Activated gamma-delta T cell (primary cell): ENCODE data around the gene FOXA2.
"Not testable (repeated sequence)": the region's sequence is repeated elsewhere in the genome, so short reads cannot be mapped to it uniquely, and the experiment has no call there.

Experiments used
- DNase-seq: peaks from one replicate; lab custom pipeline; 2025; lab: John Stamatoyannopoulos, UW
- total RNA-seq, 2 donors: gene quantifications; one replicate each; lab custom pipeline; 2026; lab: John Stamatoyannopoulos, UW

Gene FOXA2
- 0 reads per million in 2 donors for total RNA-seq

GRCh38 chr20:22584522-22584921 is at the start of gene FOXA2:
TSS of gene FOXA2 (minus strand) at chr20:22584572. CDS start at chr20:22584278, 294 bp downstream.
- no peak for DNase-seq

DNA sequence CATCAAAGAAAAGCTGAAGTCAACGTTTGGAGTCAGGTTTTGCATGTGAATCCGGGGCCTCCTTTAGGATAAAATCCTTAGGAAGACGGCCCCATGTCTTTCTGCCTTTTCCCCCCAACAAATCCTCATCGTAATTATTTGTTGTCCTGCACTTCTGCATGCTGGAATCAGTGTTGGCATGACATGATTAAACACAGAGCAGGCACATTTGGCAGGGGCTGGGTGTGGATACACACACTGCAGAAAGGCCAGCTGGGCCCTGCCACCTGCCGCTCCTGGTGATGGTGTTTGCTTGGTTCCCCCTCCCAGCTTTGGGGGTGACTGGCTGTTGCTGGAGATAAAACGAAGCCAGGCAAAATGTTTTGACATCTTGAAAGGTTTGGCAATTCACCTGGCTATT is 46.3 kb upstream of the FOXA2 start:
- no peak for DNase-seq

GRCh38 chr20:22629927-22630326 is 45.6 kb upstream of the FOXA2 start:
- no peak for DNase-seq

DNA sequence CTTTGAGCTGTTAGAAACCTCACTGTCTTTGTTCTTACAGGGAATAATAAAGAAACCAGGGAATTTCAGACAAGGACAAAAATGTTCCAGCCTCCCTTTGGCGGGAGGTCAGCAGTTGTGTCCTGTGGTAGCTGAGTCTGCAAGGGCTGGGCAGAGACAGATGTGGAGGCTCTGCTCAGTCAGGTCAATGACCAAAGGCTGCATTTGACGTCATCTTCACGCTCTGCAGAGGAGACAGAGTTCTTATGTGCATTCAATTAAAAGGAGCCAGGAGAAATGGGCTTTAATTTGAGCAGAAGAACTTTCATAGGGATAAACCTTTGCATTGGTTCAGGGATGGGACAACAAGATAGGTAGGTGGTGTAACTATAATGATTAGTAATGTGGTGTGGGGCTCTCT is 45.1 kb upstream of the FOXA2 start:
- DNase-seq = no peak

DNA sequence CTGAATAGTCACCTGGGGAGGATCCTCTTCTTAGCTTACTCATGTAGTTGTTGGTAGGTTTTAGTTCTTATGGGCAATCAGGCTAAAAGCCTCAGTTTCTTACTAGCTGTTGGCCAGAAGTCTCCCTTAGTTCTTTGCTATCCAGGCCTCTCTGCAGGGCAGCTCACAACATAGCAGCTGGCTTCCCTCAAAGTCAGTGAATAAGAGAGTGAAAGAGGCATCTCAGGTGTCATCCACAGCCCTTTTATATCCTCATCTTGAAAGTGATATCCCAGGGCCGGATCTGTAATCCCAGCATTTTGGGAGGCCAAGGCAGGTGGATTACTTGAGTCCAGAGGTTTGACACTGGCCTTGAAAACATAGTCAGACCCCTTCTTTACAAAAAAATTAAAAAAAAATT is 42.1 kb upstream of the FOXA2 start:
- DNase-seq = no peak

DNA sequence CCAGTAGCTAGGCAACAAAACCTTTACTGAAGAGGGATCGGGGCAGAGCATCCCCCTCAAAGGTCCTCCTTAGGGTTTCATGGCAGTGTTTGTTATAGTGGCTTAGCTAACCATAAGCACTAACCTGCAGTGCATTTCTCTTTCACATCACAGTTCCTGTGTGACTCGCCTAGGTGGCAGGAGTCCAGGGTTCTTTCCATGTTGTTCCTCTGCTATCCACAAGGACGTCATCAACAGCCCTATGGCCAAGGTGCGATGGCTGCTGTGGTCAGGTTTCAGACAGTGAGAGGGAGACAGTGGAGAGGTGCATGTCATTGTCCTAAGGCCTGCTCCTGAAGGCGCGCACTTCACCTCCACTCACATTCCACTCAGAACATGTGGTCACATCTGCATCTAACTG is 38.8 kb upstream of the FOXA2 start:
- DNase-seq = no peak

DNA sequence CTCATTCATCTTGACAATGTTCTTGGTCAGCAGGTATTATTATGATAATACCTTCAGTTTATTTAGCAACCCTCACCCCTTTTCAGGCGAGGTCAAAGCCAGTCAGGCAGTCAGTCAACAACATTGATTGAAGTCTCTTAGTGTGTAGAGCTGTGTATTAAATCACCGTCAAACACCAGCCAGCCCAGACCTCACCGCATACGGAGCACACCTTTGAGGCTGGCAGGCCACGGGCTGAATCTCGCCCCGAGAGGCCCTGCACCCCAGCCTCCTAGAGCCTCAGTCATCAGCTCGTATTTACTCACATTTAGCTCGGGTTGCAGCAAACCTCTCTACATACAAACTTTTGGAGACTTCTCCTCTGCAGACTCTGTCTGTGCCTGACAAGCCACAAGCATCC is 36.0 kb upstream of the FOXA2 start:
- no peak for DNase-seq

DNA sequence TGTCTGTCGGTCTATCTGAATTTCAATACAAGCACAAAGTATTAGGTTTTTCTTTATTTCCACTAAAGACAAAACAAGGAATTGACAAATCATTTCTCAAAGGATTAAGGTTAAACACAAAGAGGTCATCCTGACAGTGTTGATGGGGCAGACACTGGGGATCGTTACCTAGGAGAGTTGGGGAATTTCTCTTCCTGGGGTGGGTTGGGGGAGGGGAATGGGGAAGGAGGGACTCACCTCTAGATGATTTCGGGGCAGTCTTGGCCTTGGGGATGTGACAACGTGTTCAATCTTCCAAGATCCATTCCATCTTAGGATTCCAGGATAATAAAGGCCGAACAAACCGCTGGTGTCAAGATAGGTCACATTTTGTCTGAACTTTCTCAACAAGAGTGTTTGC is 35.4 kb upstream of the FOXA2 start:
- DNase-seq = no peak

- DNase-seq = no peak
Measured at GRCh38 chr20:22619272-22619671, 34.9 kb upstream of the FOXA2 start.

GRCh38 chr20:22617160-22617559 is 32.8 kb upstream of the FOXA2 start:
- no peak for DNase-seq

- no peak for DNase-seq
Measured at GRCh38 chr20:22616551-22616950, 32.2 kb upstream of the FOXA2 start.

- DNase-seq = no peak
Measured at GRCh38 chr20:22615425-22615824, 31.1 kb upstream of the FOXA2 start.

GRCh38 chr20:22611636-22612035 is 27.3 kb upstream of the FOXA2 start:
- no peak for DNase-seq

DNA sequence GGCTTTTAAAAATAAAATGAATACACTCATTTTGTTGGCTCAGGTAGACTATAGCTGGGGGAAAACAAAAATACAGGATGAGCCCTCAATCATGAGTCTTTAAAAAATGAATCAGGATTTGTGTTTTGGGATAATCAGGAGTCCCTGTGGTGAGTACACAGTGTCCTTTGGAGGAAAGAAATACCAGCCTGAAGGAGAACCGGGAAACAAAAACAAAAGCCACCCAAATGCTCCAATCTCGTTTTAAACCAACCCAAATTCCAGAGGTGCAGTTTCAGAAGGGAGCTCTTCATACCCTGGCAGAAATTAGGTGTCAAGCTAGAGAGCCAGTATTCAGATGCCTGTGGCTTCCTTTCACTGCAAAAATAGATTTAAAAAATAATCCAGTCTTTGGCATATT is 23.3 kb upstream of the FOXA2 start:
- no peak for DNase-seq

GRCh38 chr20:22604815-22605214 is 20.4 kb upstream of the FOXA2 start:
- DNase-seq = no peak

GRCh38 chr20:22601361-22602141 is 17.2 kb upstream of the FOXA2 start:
- no peak for DNase-seq

DNA sequence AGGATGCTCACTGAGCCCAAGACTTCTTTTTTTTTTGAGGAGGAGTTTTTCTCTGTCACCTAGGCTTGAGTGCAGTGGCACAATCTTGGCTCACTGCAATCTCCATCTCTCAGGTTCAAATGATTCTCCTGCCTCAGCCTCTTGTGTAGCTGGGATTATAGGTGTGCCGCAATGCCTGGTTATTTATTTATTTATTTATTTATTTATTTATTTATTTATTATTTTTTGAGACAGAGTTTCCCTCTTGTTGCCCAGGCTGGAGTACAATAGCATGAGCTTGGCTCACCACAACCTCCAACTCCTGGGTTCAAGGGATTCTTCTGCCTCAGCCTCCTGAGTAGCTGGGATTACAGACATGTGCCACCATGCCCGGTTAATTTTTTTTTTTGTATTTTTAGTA is 14.9 kb upstream of the FOXA2 start:
- DNase-seq = not testable (repeated sequence)

GRCh38 chr20:22597303-22597702 is 12.9 kb upstream of the FOXA2 start:
- DNase-seq = no peak

- no peak for DNase-seq
Measured at GRCh38 chr20:22590662-22591061, 6.3 kb upstream of the FOXA2 start.

DNA sequence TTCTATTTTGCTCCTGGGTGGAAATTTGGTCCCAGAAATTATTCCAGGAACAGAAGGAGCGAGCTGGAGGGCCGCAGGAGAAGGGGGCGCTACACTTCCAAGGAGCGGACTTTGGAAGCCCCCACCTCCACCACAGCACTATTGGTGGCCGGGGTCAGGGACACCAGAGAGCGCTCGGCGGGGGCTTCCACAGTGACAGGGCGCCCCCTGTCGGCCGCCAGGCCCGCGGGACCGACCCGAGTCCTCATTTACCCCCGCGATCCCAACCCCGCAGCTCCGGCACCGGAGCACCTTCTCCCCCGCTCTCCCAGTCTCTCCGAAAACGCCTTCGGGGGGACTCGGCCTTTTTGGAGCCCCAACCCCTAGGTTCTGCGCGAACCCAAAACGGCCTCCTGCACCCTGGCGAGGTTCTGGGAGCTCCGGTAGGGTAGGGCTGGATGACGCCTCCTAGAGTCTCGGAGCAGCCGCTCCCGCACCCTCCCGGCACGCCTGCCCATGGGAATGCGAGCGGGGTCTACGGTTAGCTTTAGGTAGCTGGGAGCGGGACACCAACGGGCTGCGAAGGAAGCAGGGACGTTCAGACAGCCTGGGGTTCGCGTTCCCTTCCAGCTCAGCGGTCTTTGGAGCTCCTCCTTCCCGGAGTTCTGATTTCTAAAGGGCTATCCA is 2.4 kb upstream of the FOXA2 start:
- no peak for DNase-seq

DNA sequence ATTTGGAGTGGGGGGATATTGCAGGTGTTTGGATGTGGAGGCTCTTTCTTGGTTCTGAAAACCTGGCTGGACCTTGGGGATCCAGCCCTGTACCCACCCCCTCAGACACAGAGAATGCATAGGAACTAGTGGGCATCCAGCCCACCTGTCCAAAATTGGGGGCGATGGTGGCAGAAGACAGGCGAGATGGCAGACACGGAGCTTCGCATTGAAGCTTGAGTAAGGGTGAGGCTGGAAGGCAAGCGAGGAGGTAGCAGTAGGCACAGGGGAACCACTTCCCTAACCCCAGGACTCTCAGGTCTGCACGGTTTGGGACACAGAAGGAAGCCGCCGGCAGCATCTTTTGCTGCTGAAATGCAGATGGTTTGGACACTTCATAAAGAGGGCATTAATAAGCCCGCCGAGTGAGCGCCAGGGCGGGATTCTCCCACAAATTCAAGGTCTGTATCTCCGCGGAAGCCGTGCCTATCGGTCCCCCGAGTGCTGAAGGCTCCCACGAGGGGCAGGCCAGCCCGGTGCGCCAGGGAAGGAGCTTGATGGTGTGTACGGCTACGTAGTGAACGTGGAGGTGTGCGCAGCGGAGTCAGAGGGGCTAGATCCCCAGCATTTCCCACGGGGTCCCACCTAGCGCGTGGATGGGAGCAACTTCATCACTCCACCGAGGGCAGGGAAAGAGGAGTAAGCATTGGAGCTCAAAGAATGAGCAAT is 1.6 kb upstream of the FOXA2 start:
- no peak for DNase-seq

DNA sequence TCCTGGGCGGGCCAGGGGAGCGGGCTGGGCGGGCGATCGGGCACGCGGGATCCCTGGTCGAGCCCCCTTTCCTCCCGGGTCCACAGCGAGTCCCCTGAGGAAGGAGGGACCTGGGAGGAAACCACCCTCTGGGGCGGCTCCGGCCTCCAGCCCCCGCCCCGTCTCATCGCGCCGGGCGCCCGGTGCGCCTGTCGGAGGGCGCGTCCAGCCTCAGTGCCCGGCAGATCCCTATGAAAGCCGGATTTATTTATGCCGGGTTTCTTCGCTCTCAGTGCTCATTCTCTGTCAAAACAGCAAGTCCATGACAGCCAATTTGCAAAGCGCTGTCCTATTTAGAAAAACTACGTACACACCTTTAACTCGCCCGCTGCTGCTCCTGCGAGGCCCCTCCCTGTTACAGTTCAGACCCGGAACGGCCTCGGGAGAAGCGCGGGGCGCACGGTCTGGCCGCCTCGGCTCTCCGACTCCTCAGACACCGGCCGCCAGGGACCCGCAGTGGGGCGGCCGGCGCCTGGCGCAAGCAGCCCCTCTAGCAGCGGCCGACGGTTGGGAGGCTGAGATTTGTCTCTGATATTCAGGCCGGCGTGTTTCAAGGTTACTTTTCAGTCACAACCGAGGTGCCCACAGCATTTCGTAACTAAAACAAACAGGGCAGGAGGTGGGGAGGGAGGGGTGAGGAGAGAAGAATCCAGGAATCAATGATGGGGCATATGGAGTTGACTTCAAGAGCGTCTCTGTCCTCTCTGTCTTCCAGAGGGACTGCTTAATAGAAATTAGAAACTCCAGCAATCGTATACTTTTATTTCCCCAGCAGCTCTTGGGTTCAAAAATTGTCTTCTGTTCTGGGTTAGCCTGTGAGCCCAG is 782 bp upstream of the FOXA2 start:
- DNase-seq = no peak
